Fibroblast of the aortic adventitia (primary cell): ENCODE results near the gene GJC2. TPM values are rescaled to one million over a fixed set of nuclear protein-coding genes. Genes with fewer than 3 reads are reported as not detected.

Source experiments
- DNase-seq: peaks from one replicate; pipeline ENCODE4 v3.0.0-alpha.2; 2010; ENCODE audit warnings: low read depth
- H3K4me3 ChIP-seq: 2 replicates; pipeline ENCODE4 v1.5.1; 2011; ENCODE audit warnings: low read depth, mild to moderate bottlenecking, control low read depth, low read length, moderate library complexity
- CTCF ChIP-seq: IDR thresholded peaks from 2 replicates; pipeline ENCODE4 v1.5.1; 2011; ENCODE audit warnings: mild to moderate bottlenecking, low read length, control low read depth, inconsistent platforms; ENCODE audit not compliant: insufficient read depth
- total RNA-seq: library from RNA; depleted of rRNA; stranded (reverse); fragments of >200 nt; gene quantifications from 2 replicates; pipeline ENCODE4 v1.2.3, GENCODE V29; 2012; ENCODE audit warnings: low replicate concordance

The GJC2 gene
- total RNA-seq, 1 donor: 2.0 TPM

GRCh38 chr1:228125185-228125584 lies 24.5 kb upstream of the GJC2 start:
- DNase-seq: no peak
- no peak for TF ChIP-seq CTCF
- H3K4me3 ChIP-seq: no peak overlapping the region

GRCh38 chr1:228131766-228132165 lies 18.0 kb upstream of the GJC2 start:
- H3K4me3 ChIP-seq: no peak overlapping the region
- DNase-seq: no peak
- no peak for TF ChIP-seq CTCF

GRCh38 chr1:228134591-228134990 lies 15.1 kb upstream of the GJC2 start:
- H3K4me3 ChIP-seq: no peak overlapping the region
- TF ChIP-seq CTCF: no peak
- no peak for DNase-seq

GRCh38 chr1:228136901-228137300 lies 12.8 kb upstream of the GJC2 start:
- DNase-seq: no peak
- no peak overlapping the region for H3K4me3 ChIP-seq
- TF ChIP-seq CTCF: no peak

GRCh38 chr1:228139406-228139930 lies 10.3 kb upstream of the GJC2 start:
- TF ChIP-seq CTCF: no peak
- H3K4me3 ChIP-seq: peak overlapping the region; percentile 91
- DNase-seq: no peak

- peak; percentile 97 for DNase-seq
- TF ChIP-seq CTCF: peak; percentile 17
These were observed 9.6 kb upstream of the GJC2 start, which contains the start of gene GUK1 for GRCh38 chr1:228139931-228140723. Gene GUK1 (plus strand): TSS chr1:228140279. CDS start chr1:228140303, 24 bp downstream.

More at GRCh38 chr1:228139931-228140723, 9.6 kb upstream of the GJC2 start, which contains the start of gene GUK1:
- peak within 1 kb of the TSS; percentile 91 for H3K4me3 ChIP-seq
